DMS79 (cell line): ENCODE results near the gene MUC16.

ENCODE experiments used
- DNase-seq: peaks from one replicate; lab custom pipeline; 2025; lab: John Stamatoyannopoulos, UW

MUC16 gene

DNA sequence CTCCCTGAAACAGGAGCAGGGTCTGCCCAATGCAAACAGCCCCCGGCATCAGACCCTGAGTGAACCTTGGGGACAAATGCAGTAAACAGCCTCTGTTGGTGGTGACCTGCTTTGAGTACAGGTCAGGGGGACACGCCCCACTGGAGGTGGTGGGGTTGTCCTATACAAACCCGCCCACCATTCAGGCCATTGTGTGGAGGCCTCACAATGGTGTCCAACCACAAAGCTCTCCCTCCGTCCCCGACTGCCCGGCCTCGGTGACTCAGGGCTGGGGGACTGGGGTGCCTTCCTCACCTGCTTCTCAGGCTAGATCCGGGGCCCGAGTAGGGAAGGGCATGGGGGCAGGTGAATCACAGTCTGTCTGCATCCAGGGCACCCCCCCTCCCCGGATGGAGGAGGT lies 1.5 kb downstream of the MUC16 start:
- DNase-seq: no peak

DNA sequence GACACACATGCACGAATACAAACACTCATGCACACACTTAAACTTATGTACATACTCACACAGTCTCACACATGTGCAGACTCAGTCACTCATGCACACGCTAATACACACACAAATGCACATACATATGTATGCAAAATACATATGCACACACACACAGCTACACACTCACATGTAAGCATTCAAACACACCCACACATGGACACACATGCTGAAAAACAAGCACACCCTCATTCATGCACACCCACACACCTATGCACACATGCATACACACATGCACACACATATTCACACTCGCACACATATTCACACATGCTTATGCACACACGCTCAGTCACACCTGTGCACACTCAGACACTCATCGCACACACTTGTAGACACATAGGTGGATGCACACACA lies 9.3 kb downstream of the MUC16 start:
- no peak for DNase-seq

DNA sequence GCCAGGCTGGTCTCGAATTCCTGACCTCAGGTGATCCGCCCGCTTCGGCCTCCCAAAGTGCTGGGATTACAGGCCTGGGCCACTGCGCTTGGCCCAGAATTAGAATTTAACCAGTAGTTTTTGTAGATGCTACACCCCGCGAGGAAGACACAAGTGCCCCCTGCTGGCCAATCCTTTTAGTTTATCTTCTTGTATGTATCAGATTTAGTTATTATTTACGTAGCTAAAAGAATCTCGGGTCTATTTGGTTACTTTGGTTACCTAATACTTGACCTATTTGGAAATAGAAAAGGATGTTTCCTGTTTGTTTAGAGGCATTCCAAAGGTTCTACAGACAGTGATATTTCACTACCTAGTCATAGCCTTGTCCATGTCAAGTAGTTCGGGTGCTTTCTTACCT lies 22.0 kb downstream of the MUC16 start:
- DNase-seq: no peak

- DNase-seq: no peak
These were observed 23.9 kb downstream of the MUC16 start for GRCh38 chr19:8986296-8986695.

DNA sequence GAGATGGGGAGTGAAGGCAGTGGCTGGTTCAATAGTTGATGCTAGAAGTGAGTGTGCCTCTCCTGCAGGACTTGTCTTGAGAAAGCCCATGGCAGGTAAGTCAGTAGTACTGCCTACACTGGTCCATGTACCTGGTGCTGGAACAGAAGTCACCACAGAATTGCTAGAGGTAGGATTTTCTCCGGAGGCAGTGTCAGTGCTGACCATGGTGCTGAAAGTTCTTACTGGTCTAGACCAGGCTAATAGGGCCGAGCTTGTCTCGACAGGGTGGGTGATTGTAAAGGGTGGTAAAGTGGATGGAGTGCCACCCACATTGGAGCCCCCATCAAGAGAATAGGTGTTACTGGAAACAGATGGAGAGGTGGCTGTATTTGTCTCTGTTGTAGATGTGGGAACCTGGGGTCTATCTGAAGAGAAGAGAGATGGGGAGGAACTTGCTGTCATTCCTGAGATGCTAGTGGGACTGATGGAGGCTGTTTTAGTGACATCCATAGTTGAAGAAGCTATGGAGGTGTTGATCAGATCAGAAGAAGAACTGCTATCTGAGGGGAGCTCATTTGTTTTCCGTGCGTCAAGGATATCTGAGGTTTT lies 36.6 kb downstream of the MUC16 start:
- DNase-seq: no peak

DNA sequence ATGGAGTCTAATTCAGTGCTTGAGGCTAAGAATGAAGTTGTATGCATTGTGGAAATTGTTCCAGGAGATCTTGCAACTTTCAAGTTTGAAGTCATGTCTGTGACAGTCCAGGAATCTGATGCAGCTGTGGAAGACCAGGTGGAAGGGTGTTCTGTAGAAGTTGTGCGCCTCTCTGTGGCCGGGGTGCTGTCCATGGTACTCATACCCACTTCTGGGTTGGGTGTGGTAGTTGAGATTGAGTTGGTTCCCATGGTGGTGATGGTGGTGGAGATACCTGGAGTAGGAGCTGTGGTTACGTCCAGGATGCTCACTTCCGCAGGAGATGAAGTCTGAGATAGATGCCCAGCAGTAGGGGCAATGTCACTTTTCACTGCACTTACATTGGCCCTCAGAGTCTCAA lies 44.3 kb downstream of the MUC16 start:
- no peak for DNase-seq
